Measurements from ENCODE around the gene PROM2.

The PROM2 gene

DNA sequence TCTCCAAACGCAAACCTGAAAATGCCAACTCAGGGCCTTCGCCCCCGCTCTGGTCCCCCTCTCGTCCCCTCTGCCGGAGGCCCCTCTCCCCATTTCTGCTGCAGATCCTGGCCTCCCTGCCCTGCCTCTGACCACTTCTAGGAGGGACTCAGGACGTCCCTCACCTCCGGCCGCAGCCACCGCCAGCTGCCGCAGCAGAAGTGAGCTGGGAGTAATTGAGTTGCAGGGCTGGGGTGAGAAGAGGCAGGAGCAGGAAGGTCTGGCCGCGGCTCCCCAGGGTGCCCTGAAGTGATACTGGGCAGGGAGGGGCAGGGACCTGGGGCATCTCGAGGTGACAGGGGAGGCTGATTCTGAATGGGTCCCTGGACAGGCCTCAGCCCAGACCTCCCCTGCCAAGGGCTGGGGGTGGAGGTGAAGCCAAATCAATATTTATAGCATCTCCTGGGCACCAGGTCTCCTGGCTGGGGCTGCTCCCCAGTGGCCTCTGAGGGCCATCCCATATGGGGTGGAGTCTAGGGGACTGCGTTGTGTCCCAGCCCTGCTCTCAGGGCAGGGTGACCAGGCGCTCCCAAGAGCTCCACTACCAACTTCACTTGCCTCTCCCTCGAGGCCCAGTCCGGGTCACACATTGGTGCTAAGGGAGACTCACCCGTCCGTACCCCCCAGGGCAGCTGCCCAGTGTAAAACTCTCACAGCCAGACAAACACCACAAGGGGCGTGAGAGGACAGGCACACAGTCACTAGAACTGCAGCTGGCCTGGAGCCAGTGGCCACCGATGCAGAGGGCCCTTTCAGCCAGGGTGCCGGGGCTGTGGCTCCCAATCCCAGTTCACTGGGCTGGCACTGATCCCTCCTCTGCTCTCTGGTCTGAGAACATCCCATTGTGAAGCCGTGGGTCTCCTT lies 55.9 kb downstream of the PROM2 start:
- Histone ChIP-seq H3K23ac (ENCODE audit: low read length) (no peak overlapping the region), H2AFZ (ENCODE audit: insufficient read depth, low read length, poor library complexity) (no peak overlapping the region), H3K4me2 (ENCODE audit: low read length) (no peak overlapping the region), H3K79me2 (ENCODE audit: control insufficient read depth, insufficient read depth, low read length, poor library complexity) (no peaks in the 10 kb centered on the region), H2BK12ac (ENCODE audit: low read length) (no peak overlapping the region), H3K9ac (ENCODE audit: low read length) (no peak overlapping the region), H3K4ac (ENCODE audit: low read depth, low read length) (no peak overlapping the region), H3K79me1 (ENCODE audit: low read length) (no peaks in the 10 kb centered on the region), H4K8ac (ENCODE audit: low read depth, low read length) (no peak overlapping the region), H3K4me1 (ENCODE audit: control insufficient read depth in 1 of 2, insufficient read depth in 2 of 2, low read length in 2 of 2) (peaks cover 0 to 4% of the 10 kb centered on the region in 2 experiments), H2AK5ac (ENCODE audit: low read length) (no peak overlapping the region), H4K12ac (ENCODE audit: low read depth, low read length) (no peak overlapping the region), H3K27me3 (ENCODE audit: insufficient read depth, low read length) (no peaks in the 10 kb centered on the region), H3K36me3 (ENCODE audit: control insufficient read depth in 1 of 2, insufficient read depth in 2 of 2, low read length in 2 of 2) (no peaks in the 10 kb centered on the region), H3K9me3 (ENCODE audit: insufficient read depth, low read depth, low read length) (no peaks in the 10 kb centered on the region), H3K4me3 (ENCODE audit: low read depth, low read length) (no peak overlapping the region), H3K18ac (ENCODE audit: low read length) (no peak overlapping the region), H4K91ac (ENCODE audit: low read depth, low read length) (no peak overlapping the region), H3K27ac (ENCODE audit: low read depth, low read length) (no peak overlapping the region), H2BK120ac (ENCODE audit: insufficient read depth, low read length, poor library complexity) (no peak overlapping the region), H3K14ac (ENCODE audit: low read length) (no peak overlapping the region), H2BK5ac (ENCODE audit: low read depth, low read length, poor library complexity) (no peak overlapping the region)
- DNase-seq, result no peak
- WGBS (ENCODE audit: extremely low coverage, insufficient coverage, insufficient read length), result no CpG with 5 or more reads among the region's 23 CpGs

GRCh38 chr2:95330794-95331338 lies 56.6 kb downstream of the PROM2 start:
- Histone ChIP-seq H2BK5ac (ENCODE audit: low read depth, low read length, poor library complexity) (no peak overlapping the region), H3K9me3 (ENCODE audit: insufficient read depth, low read depth, low read length) (no peaks in the 10 kb centered on the region), H3K4me3 (ENCODE audit: low read depth, low read length) (no peak overlapping the region), H3K79me1 (ENCODE audit: low read length) (no peaks in the 10 kb centered on the region), H2BK12ac (ENCODE audit: low read length) (no peak overlapping the region), H3K36me3 (ENCODE audit: control insufficient read depth in 1 of 2, insufficient read depth in 2 of 2, low read length in 2 of 2) (no peaks in the 10 kb centered on the region), H3K4me2 (ENCODE audit: low read length) (no peak overlapping the region), H4K91ac (ENCODE audit: low read depth, low read length) (no peak overlapping the region), H2AFZ (ENCODE audit: insufficient read depth, low read length, poor library complexity) (no peak overlapping the region), H4K8ac (ENCODE audit: low read depth, low read length) (no peak overlapping the region), H3K4ac (ENCODE audit: low read depth, low read length) (no peak overlapping the region), H3K23ac (ENCODE audit: low read length) (no peak overlapping the region), H4K12ac (ENCODE audit: low read depth, low read length) (no peak overlapping the region), H3K4me1 (ENCODE audit: control insufficient read depth in 1 of 2, insufficient read depth in 2 of 2, low read length in 2 of 2) (peaks cover 0 to 4% of the 10 kb centered on the region in 2 experiments), H3K79me2 (ENCODE audit: control insufficient read depth, insufficient read depth, low read length, poor library complexity) (no peaks in the 10 kb centered on the region), H2AK5ac (ENCODE audit: low read length) (no peak overlapping the region), H3K18ac (ENCODE audit: low read length) (no peak overlapping the region), H3K27me3 (ENCODE audit: insufficient read depth, low read length) (no peaks in the 10 kb centered on the region), H3K14ac (ENCODE audit: low read length) (no peak overlapping the region), H2BK120ac (ENCODE audit: insufficient read depth, low read length, poor library complexity) (no peak overlapping the region), H3K27ac (ENCODE audit: low read depth, low read length) (no peak overlapping the region), H3K9ac (ENCODE audit: low read length) (no peak overlapping the region)
- no peak for DNase-seq
- no CpG with 5 or more reads among the region's 11 CpGs for WGBS (ENCODE audit: extremely low coverage, insufficient coverage, insufficient read length)

DNA sequence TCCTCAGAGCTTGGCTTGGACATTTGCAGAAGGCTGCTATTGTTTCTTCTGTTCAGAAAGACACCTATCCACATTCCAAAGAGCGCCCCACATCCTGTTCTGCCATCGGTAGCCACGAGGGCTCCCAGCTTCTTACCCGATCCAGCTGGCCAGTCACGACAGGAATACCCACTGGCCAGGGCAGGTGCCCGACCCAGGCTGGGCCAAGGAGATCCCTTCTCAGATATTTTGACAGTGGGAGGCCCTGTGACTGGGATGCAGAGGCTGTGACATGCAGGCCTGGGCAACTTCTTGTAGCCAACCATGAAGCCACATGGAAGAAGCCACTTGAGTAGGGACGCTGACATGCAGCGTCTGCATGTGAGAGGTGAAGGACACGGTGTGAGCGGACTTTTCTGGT lies 57.4 kb downstream of the PROM2 start:
- no peaks in the 10 kb centered on the region for H3K27me3 ChIP-seq (ENCODE audit: insufficient read depth, low read length)
- H3K4ac ChIP-seq (ENCODE audit: low read depth, low read length), result no peak overlapping the region
- no peak overlapping the region for H4K91ac ChIP-seq (ENCODE audit: low read depth, low read length)
- no peak overlapping the region for H3K9ac ChIP-seq (ENCODE audit: low read length)
- no peak overlapping the region for H3K4me2 ChIP-seq (ENCODE audit: low read length)
- no peak overlapping the region for H2BK5ac ChIP-seq (ENCODE audit: low read depth, low read length, poor library complexity)
- H4K8ac ChIP-seq (ENCODE audit: low read depth, low read length), result no peak overlapping the region
- H2BK12ac ChIP-seq (ENCODE audit: low read length), result no peak overlapping the region
- H3K14ac ChIP-seq (ENCODE audit: low read length), result no peak overlapping the region
- no peaks in the 10 kb centered on the region for H3K9me3 ChIP-seq (ENCODE audit: insufficient read depth, low read depth, low read length)
- no peak overlapping the region for H3K4me3 ChIP-seq (ENCODE audit: low read depth, low read length)
- no peak overlapping the region for H2BK120ac ChIP-seq (ENCODE audit: insufficient read depth, low read length, poor library complexity)
- no CpG with 5 or more reads among the region's 10 CpGs for WGBS (ENCODE audit: extremely low coverage, insufficient coverage, insufficient read length)
- no peak overlapping the region for H3K18ac ChIP-seq (ENCODE audit: low read length)
- no peak overlapping the region for H3K27ac ChIP-seq (ENCODE audit: low read depth, low read length)
- no peak overlapping the region for H2AFZ ChIP-seq (ENCODE audit: insufficient read depth, low read length, poor library complexity)
- H3K79me1 ChIP-seq (ENCODE audit: low read length), result no peaks in the 10 kb centered on the region
- H2AK5ac ChIP-seq (ENCODE audit: low read length), result no peak overlapping the region
- DNase-seq, result no peak
- H3K23ac ChIP-seq (ENCODE audit: low read length), result no peak overlapping the region
- H3K4me1 ChIP-seq (ENCODE audit: control insufficient read depth in 1 of 2, insufficient read depth in 2 of 2, low read length in 2 of 2), result peaks cover 0 to 4% of the 10 kb centered on the region in 2 experiments
- H3K79me2 ChIP-seq (ENCODE audit: control insufficient read depth, insufficient read depth, low read length, poor library complexity), result no peaks in the 10 kb centered on the region
- no peak overlapping the region for H4K12ac ChIP-seq (ENCODE audit: low read depth, low read length)
- H3K36me3 ChIP-seq (ENCODE audit: control insufficient read depth in 1 of 2, insufficient read depth in 2 of 2, low read length in 2 of 2), result no peaks in the 10 kb centered on the region

- no peak overlapping the region for H3K18ac ChIP-seq (ENCODE audit: low read length)
- no peak overlapping the region for H2BK120ac ChIP-seq (ENCODE audit: insufficient read depth, low read length, poor library complexity)
- H4K91ac ChIP-seq (ENCODE audit: low read depth, low read length), result no peak overlapping the region
- H3K23ac ChIP-seq (ENCODE audit: low read length), result no peak overlapping the region
- no peak overlapping the region for H2AK5ac ChIP-seq (ENCODE audit: low read length)
- H4K12ac ChIP-seq (ENCODE audit: low read depth, low read length), result no peak overlapping the region
- no peak overlapping the region for H3K4me2 ChIP-seq (ENCODE audit: low read length)
- H3K9ac ChIP-seq (ENCODE audit: low read length), result no peak overlapping the region
- no peak overlapping the region for H2BK12ac ChIP-seq (ENCODE audit: low read length)
- H3K36me3 ChIP-seq (ENCODE audit: control insufficient read depth in 1 of 2, insufficient read depth in 2 of 2, low read length in 2 of 2), result no peaks in the 10 kb centered on the region
- H3K79me1 ChIP-seq (ENCODE audit: low read length), result no peaks in the 10 kb centered on the region
- no peaks in the 10 kb centered on the region for H3K9me3 ChIP-seq (ENCODE audit: insufficient read depth, low read depth, low read length)
- no CpG with 5 or more reads among the region's 8 CpGs for WGBS (ENCODE audit: extremely low coverage, insufficient coverage, insufficient read length)
- no peak overlapping the region for H2BK5ac ChIP-seq (ENCODE audit: low read depth, low read length, poor library complexity)
- H3K4me1 ChIP-seq (ENCODE audit: control insufficient read depth in 1 of 2, insufficient read depth in 2 of 2, low read length in 2 of 2), result peaks cover 0 to 4% of the 10 kb centered on the region in 2 experiments
- H2AFZ ChIP-seq (ENCODE audit: insufficient read depth, low read length, poor library complexity), result no peak overlapping the region
- H3K4ac ChIP-seq (ENCODE audit: low read depth, low read length), result no peak overlapping the region
- H3K27me3 ChIP-seq (ENCODE audit: insufficient read depth, low read length), result no peaks in the 10 kb centered on the region
- H3K79me2 ChIP-seq (ENCODE audit: control insufficient read depth, insufficient read depth, low read length, poor library complexity), result no peaks in the 10 kb centered on the region
- no peak overlapping the region for H3K27ac ChIP-seq (ENCODE audit: low read depth, low read length)
- no peak overlapping the region for H4K8ac ChIP-seq (ENCODE audit: low read depth, low read length)
- H3K14ac ChIP-seq (ENCODE audit: low read length), result no peak overlapping the region
- no peak for DNase-seq
- H3K4me3 ChIP-seq (ENCODE audit: low read depth, low read length), result no peak overlapping the region
Measured at GRCh38 chr2:95332036-95332435, 57.8 kb downstream of the PROM2 start.

All from trophoblast cell (in vitro differentiated cells and primary cell).